IPS-18c (cell line): Measurements from ENCODE around the gene OTUD7B.

Experiments used
- H3K4me3 ChIP-seq: 2 replicates; pipeline ENCODE4 v1.7.0; 2013; ENCODE audit warnings: low read depth, mild to moderate bottlenecking, low read length, moderate library complexity; ENCODE audit not compliant: insufficient read depth
- H3K9me3 ChIP-seq: one replicate; pipeline ENCODE4 v1.6.1; 2013; ENCODE audit warnings: mild to moderate bottlenecking, low read length, moderate library complexity; ENCODE audit not compliant: control insufficient read depth, insufficient read depth

OTUD7B gene

GRCh38 chr1:149906570-149907075 lies 103.9 kb downstream of the OTUD7B start:
- Histone ChIP-seq H3K9me3 (no peaks in the 10 kb centered on the region), H3K4me3 (no peak overlapping the region)

- no peak overlapping the region for H3K4me3 ChIP-seq
Measured at GRCh38 chr1:149903836-149904491, 106.6 kb downstream of the OTUD7B start.

GRCh38 chr1:149899460-149900284 lies 110.9 kb downstream of the OTUD7B start, which contains the start of gene BOLA1:
Gene BOLA1, plus strand, starts transcription at chr1:149899568. Its CDS starts 492 bp downstream, at chr1:149900060.
- Histone ChIP-seq H3K9me3 (no peaks in the 10 kb centered on the region), H3K4me3 (peak within 1 kb of the TSS; percentile 73)

More at GRCh38 chr1:149903836-149904491, 106.6 kb downstream of the OTUD7B start:
- H3K9me3 ChIP-seq, result no peaks in the 10 kb centered on the region

GRCh38 chr1:149896575-149896974 lies 114.0 kb downstream of the OTUD7B start:
- Histone ChIP-seq H3K4me3 (no peak overlapping the region), H3K9me3 (no peaks in the 10 kb centered on the region)

- H3K9me3 ChIP-seq, result no peaks in the 10 kb centered on the region
Measured at GRCh38 chr1:149888999-149889289, 121.6 kb downstream of the OTUD7B start.

GRCh38 chr1:149888247-149888998 lies 122.1 kb downstream of the OTUD7B start:
- Histone ChIP-seq H3K9me3 (no peaks in the 10 kb centered on the region), H3K4me3 (peak overlapping the region; percentile 60; the same call in 1 of the 2 replicates)

More at GRCh38 chr1:149888999-149889289, 121.6 kb downstream of the OTUD7B start:
- H3K4me3 ChIP-seq, result peak overlapping the region; percentile 60; the same call in 1 of the 2 replicates
